Measurements from ENCODE around the gene RFX3.

RFX3 gene

DNA sequence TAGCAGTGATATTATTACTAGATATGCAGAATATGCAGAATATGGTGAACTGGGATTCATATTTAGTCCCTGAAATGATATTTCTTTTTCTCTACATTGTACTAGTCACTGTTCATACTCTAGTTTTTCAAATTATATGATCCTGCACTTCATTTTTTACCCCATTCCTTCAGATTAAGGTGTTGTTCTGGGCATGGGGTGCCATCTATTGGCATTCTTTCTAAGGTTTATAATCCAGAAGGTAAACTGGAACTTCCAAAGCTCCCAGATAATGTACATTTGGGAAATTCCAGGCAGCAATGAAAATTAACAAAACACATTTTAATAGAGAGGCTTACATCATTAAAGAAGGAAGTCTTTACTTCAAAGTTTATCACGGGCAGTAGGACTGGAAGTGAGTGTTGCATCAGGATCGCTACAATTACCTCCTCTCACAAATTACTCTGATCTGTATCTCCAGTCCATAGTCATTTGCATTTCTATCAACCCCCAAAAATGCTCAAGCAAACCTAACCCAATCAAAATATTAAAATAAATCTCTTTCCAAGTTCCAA is 12.5 kb downstream of the RFX3 start:
- no peak overlapping the region for H3K27ac ChIP-seq
- no peak for TF ChIP-seq ZFX (IDR thresholded peaks at IDR 0.05)
- TF ChIP-seq, protein P1, sequence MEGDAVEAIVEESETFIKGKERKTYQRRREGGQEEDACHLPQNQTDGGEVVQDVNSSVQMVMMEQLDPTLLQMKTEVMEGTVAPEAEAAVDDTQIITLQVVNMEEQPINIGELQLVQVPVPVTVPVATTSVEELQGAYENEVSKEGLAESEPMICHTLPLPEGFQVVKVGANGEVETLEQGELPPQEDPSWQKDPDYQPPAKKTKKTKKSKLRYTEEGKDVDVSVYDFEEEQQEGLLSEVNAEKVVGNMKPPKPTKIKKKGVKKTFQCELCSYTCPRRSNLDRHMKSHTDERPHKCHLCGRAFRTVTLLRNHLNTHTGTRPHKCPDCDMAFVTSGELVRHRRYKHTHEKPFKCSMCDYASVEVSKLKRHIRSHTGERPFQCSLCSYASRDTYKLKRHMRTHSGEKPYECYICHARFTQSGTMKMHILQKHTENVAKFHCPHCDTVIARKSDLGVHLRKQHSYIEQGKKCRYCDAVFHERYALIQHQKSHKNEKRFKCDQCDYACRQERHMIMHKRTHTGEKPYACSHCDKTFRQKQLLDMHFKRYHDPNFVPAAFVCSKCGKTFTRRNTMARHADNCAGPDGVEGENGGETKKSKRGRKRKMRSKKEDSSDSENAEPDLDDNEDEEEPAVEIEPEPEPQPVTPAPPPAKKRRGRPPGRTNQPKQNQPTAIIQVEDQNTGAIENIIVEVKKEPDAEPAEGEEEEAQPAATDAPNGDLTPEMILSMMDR (conservative IDR thresholded peaks at IDR 0.05), result no peak

DNA sequence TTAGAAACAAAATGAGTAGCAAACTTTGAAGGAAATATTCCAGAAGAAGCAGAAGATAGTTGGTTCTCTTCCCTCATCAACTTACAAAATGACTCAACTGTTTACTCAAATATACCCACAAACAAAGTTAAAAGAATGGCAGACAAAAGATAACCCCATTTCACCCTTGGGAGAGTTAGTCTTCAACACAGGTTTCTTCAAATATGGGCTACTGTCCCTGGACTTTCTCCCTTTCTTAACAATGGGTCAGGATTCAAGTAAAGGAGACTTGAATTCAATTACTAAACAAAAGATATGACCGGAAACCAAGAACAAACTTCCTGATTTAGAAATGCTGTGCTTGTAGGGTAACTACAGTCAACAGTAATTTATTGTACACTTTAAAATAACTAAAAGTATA is 14.2 kb downstream of the RFX3 start:
- TF ChIP-seq, protein P1 (conservative IDR thresholded peaks at IDR 0.05), result no peak
- H3K27ac ChIP-seq, result no peak overlapping the region

DNA sequence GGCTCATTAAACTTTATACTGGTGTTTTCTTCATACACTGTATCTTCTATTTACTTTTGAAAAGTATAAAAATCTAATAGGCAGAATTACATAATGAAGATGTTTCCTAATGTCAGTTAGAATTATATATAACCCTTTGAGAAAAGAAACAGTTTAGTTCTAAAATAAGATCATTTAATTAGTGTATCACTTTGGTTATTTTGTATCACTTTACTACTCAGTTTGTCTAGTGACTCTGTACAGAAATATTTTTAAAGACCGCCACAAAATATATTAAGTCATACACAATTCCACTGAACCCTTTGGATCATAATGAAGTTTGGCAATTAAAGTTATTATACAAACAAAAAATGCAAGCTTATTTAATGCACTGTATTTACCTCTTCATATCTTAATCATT is 15.0 kb downstream of the RFX3 start:
- TF ChIP-seq, protein P1 (conservative IDR thresholded peaks at IDR 0.05), result no peak
- TF ChIP-seq ZFX (IDR thresholded peaks at IDR 0.05), result no peak
- no peak overlapping the region for H3K27ac ChIP-seq

DNA sequence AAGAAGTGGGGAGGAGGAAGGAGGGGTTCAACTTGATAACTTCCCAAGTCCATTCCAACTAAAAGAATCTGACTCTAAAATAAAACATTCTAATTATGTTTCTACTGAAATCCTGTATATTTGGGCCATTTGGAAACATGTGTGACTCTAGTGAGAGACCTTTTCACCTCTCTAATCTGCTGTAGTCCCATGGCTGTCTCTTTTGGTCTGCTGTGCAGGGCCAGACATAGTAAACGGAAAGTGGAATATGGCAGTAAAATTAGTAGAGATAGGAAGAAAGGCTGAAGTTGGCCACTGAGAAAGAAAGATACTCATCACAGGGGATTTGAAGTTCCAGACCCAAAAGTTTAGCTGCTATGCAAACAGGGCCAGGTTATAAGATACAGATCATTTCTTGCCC is 15.9 kb downstream of the RFX3 start:
- no peak for TF ChIP-seq ZFX (IDR thresholded peaks at IDR 0.05)
- TF ChIP-seq, protein P1 (conservative IDR thresholded peaks at IDR 0.05), result no peak
- no peak overlapping the region for H3K27ac ChIP-seq

DNA sequence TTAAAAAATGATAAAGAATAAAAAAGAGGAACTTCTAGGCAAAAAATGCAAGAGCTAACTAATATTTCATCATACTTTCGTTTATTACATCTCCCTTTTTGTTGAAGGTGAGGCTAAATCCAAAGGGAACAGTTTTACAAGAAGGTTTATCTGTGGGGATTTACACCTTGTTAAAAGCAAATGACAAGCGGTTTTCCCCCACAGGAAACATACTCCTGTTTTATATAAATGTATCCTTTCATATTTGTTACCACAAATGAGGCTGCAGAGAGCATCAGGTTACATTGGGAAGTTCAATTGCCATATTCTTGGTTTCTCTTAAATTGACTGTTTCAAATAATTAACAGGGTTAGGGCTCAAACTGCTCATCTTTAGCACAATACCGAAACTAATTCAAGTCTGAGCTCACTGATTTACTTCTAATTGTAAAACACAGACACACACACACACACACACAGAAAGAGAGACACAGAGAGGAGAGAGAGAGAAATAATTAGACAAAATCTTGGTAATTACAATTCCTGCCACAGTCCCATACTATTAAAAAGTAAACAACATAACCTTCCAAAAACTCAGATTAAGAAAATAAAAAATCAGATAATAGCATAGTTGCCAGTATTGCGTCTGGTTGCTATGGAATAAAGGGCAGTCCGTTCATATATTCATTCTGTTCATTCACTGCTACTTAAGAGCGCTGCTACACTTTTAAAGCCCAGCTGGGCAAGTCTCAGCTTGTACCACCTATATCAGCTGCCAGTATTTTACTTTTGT is 17.1 kb downstream of the RFX3 start:
- no peak for TF ChIP-seq ZFX (IDR thresholded peaks at IDR 0.05)
- TF ChIP-seq, protein P1 (conservative IDR thresholded peaks at IDR 0.05), result no peak
- H3K27ac ChIP-seq, result no peak overlapping the region

DNA sequence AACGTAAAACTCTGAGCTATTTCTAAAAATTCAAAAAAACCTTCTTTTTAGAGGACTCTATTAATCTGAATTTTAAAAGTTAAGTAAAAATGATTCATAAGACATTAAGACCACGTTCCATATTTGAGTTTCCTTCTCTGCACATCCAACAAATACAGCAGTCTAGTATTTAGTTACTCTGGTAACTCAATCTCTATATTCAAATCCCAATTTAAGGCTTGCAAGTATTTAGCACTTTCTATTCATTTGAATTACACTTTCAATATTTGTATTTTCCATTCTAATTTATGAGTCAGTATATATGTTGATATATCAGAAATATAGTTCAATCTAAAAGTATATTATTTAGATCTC is 17.7 kb downstream of the RFX3 start:
- TF ChIP-seq ZFX (IDR thresholded peaks at IDR 0.05), result no peak
- TF ChIP-seq, protein P1 (conservative IDR thresholded peaks at IDR 0.05), result no peak
- no peak overlapping the region for H3K27ac ChIP-seq

DNA sequence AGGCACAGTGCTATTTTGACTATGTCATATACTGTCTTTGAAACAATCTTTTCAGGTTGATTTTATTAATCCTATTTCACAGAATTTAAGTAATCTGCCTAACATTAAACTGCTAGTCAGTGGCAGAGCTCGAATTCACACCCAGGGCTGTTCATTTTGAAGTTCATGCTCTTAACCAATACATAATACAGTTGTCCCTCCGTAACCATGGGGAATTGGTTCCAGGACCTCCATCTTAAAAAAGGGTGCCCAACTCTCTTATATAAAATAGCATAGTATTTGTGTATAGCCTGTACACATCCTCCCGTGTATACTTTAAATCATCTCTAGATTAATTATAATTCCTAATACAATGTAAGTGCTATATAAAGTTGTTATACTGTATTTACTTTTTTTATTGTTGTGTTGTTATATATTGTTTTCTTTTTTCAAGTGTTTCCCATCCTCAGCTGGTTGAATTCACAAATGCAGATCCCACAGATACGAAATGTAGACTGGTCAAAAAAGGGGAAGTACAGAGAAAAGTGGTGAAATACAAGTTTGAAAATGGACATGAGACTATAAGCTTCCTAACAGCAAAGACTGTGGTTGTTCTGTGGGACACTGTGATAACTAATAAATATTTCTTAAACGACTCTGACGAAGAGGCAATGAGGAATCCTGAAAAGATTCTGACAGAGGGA is 18.3 kb downstream of the RFX3 start:
- H3K27ac ChIP-seq, result no peak overlapping the region
- TF ChIP-seq, protein P1 (conservative IDR thresholded peaks at IDR 0.05), result no peak
- no peak for TF ChIP-seq ZFX (IDR thresholded peaks at IDR 0.05)

All from C4-2B (cell line).